ENCODE data around the gene ZNF808. TPM values are rescaled to one million over a fixed set of nuclear protein-coding genes. Genes with fewer than 3 reads are reported as not detected.
"Not testable (repeated sequence)": the region's sequence is repeated elsewhere in the genome, so short reads cannot be mapped to it uniquely, and the experiment has no call there.

Gene ZNF808
- total RNA-seq, 1 donor from 2014 or later = 21.6 TPM

GRCh38 chr19:52542984-52543664, 15.7 kb downstream of the ZNF808 start:
- peak overlapping the region; percentile 46 for H3K27ac Mint-ChIP-seq
- H3K27me3 Mint-ChIP-seq = no peaks in the 10 kb centered on the region
- H3K36me3 Mint-ChIP-seq (ENCODE audit: low read depth) = peaks cover 86% of the 10 kb centered on the region
- DNase-seq = peak; percentile 77
- peaks cover 22% of the 10 kb centered on the region for H3K9me3 Mint-ChIP-seq
- peak overlapping the region; percentile 22 for H3K4me3 Mint-ChIP-seq
- H3K4me1 Mint-ChIP-seq = peaks cover 15% of the 10 kb centered on the region
- intact Hi-C loops (cut with micrococcal nuclease) = no loop called here

- intact Hi-C loops (cut with micrococcal nuclease) = no loop called here
- Mint-ChIP-seq H3K27me3 (no peaks in the 10 kb centered on the region), H3K36me3 (ENCODE audit: low read depth) (peaks cover 89% of the 10 kb centered on the region), H3K9me3 (peaks cover 33% of the 10 kb centered on the region), H3K4me1 (no peaks in the 10 kb centered on the region), H3K27ac (no peak overlapping the region), H3K4me3 (no peak overlapping the region)
- no peak for DNase-seq
These were observed 26.9 kb downstream of the ZNF808 start for GRCh38 chr19:52554216-52554971.

GRCh38 chr19:52557231-52557995, 29.9 kb downstream of the ZNF808 start:
- Mint-ChIP-seq H3K27ac (no peak overlapping the region), H3K4me1 (no peaks in the 10 kb centered on the region), H3K36me3 (ENCODE audit: low read depth) (peaks cover 90% of the 10 kb centered on the region), H3K4me3 (no peak overlapping the region), H3K27me3 (no peaks in the 10 kb centered on the region), H3K9me3 (peaks cover 31% of the 10 kb centered on the region)
- DNase-seq = no peak
- intact Hi-C loops (cut with micrococcal nuclease) = no loop called here

- not testable (repeated sequence) for H3K27me3 Mint-ChIP-seq
These were observed 31.4 kb downstream of the ZNF808 start for GRCh38 chr19:52558732-52559445.

GRCh38 chr19:52561611-52562010, 34.1 kb downstream of the ZNF808 start:
- H3K27ac Mint-ChIP-seq; H3K4me3 Mint-ChIP-seq; intact Hi-C loops (cut with micrococcal nuclease); DNase-seq; H3K27me3 Mint-ChIP-seq; H3K4me1 Mint-ChIP-seq: not testable (repeated sequence)
- H3K36me3 Mint-ChIP-seq (ENCODE audit: low read depth) = peaks cover 81% of the 10 kb centered on the region
- peaks cover 24% of the 10 kb centered on the region for H3K9me3 Mint-ChIP-seq

More at GRCh38 chr19:52558732-52559445, 31.4 kb downstream of the ZNF808 start:
- H3K36me3 Mint-ChIP-seq (ENCODE audit: low read depth) = peaks cover 90% of the 10 kb centered on the region
- intact Hi-C loops (cut with micrococcal nuclease); H3K4me3 Mint-ChIP-seq; H3K27ac Mint-ChIP-seq; H3K4me1 Mint-ChIP-seq; DNase-seq: not testable (repeated sequence)
- peaks cover 29% of the 10 kb centered on the region for H3K9me3 Mint-ChIP-seq

- no peak for DNase-seq
- peaks cover 61% of the 10 kb centered on the region for H3K36me3 Mint-ChIP-seq (ENCODE audit: low read depth)
- intact Hi-C loops (cut with micrococcal nuclease) = no loop called here
- H3K27me3 Mint-ChIP-seq = no peaks in the 10 kb centered on the region
- H3K4me3 Mint-ChIP-seq = no peak overlapping the region
- H3K27ac Mint-ChIP-seq = no peak overlapping the region
- peaks cover 24% of the 10 kb centered on the region for H3K9me3 Mint-ChIP-seq
- H3K4me1 Mint-ChIP-seq = peaks cover 13% of the 10 kb centered on the region
These were observed 38.7 kb downstream of the ZNF808 start for GRCh38 chr19:52566121-52566520.

GRCh38 chr19:52566588-52566987, 39.1 kb downstream of the ZNF808 start:
- Mint-ChIP-seq H3K36me3 (ENCODE audit: low read depth) (peaks cover 61% of the 10 kb centered on the region), H3K9me3 (peaks cover 26% of the 10 kb centered on the region), H3K4me3 (no peak overlapping the region), H3K27ac (no peak overlapping the region), H3K4me1 (peaks cover 16% of the 10 kb centered on the region), H3K27me3 (no peaks in the 10 kb centered on the region)
- intact Hi-C loops (cut with micrococcal nuclease) = no loop called here
- no peak for DNase-seq

GRCh38 chr19:52567921-52568320, 40.5 kb downstream of the ZNF808 start:
- DNase-seq = no peak
- H3K9me3 Mint-ChIP-seq = peaks cover 32% of the 10 kb centered on the region
- intact Hi-C loops (cut with micrococcal nuclease) = no loop called here

GRCh38 chr19:52569638-52569999, 42.2 kb downstream of the ZNF808 start:
- Mint-ChIP-seq H3K36me3 (ENCODE audit: low read depth) (peaks cover 61% of the 10 kb centered on the region), H3K9me3 (peaks cover 36% of the 10 kb centered on the region), H3K4me3 (peak overlapping the region; percentile 88), H3K4me1 (peaks cover 23% of the 10 kb centered on the region)
- intact Hi-C loops (cut with micrococcal nuclease); H3K27me3 Mint-ChIP-seq; DNase-seq; H3K27ac Mint-ChIP-seq: not testable (repeated sequence)

More at GRCh38 chr19:52567921-52568320, 40.5 kb downstream of the ZNF808 start:
- Mint-ChIP-seq H3K36me3 (ENCODE audit: low read depth) (peaks cover 61% of the 10 kb centered on the region), H3K27me3 (no peaks in the 10 kb centered on the region), H3K4me3 (no peak overlapping the region), H3K4me1 (peaks cover 23% of the 10 kb centered on the region), H3K27ac (no peak overlapping the region)

- H3K27ac Mint-ChIP-seq = peak within 1 kb of the TSS; percentile 89
- DNase-seq = peak; percentile 99
- peaks cover 23% of the 10 kb centered on the region for H3K4me1 Mint-ChIP-seq
- no peaks in the 10 kb centered on the region for H3K27me3 Mint-ChIP-seq
- peaks cover 66% of the 10 kb centered on the region for H3K36me3 Mint-ChIP-seq (ENCODE audit: low read depth)
- H3K4me3 Mint-ChIP-seq = peak within 1 kb of the TSS; percentile 88
- peaks cover 35% of the 10 kb centered on the region for H3K9me3 Mint-ChIP-seq
- intact Hi-C loops (cut with micrococcal nuclease) = loop anchor here (1.0 to 5.0 kb wide), 6 partner anchors 31 to 1297 kb away; partner anchors contain the start of genes MYADM, ZNF808, ZNF816 and ZNF83
These were observed 42.8 kb downstream of the ZNF808 start, which contains the start of gene ZNF701 for GRCh38 chr19:52570000-52570861. Gene ZNF701 (plus strand): TSS chr19:52570287. CDS start chr19:52574148, 3,861 bp downstream.

- no peaks in the 10 kb centered on the region for H3K4me1 Mint-ChIP-seq
- DNase-seq = no peak
- H3K4me3 Mint-ChIP-seq = no peak overlapping the region
- H3K36me3 Mint-ChIP-seq (ENCODE audit: low read depth) = peaks cover 80% of the 10 kb centered on the region
- intact Hi-C loops (cut with micrococcal nuclease) = no loop called here
- H3K27me3 Mint-ChIP-seq = no peaks in the 10 kb centered on the region
- peaks cover 29% of the 10 kb centered on the region for H3K9me3 Mint-ChIP-seq
- no peak overlapping the region for H3K27ac Mint-ChIP-seq
These were observed 57.4 kb downstream of the ZNF808 start for GRCh38 chr19:52584736-52585440.

GRCh38 chr19:52585604-52586003, 58.1 kb downstream of the ZNF808 start:
- H3K9me3 Mint-ChIP-seq = peaks cover 29% of the 10 kb centered on the region
- intact Hi-C loops (cut with micrococcal nuclease) = no loop called here
- H3K4me3 Mint-ChIP-seq = no peak overlapping the region
- no peaks in the 10 kb centered on the region for H3K4me1 Mint-ChIP-seq
- no peak overlapping the region for H3K27ac Mint-ChIP-seq
- no peaks in the 10 kb centered on the region for H3K27me3 Mint-ChIP-seq
- peaks cover 82% of the 10 kb centered on the region for H3K36me3 Mint-ChIP-seq (ENCODE audit: low read depth)
- DNase-seq = no peak
